NOMO-1 (cell line): ENCODE results near the gene PPP4R1.
A peak's percentile ranks its signal among the peaks of the same experiment; 100 is the strongest.

ENCODE experiments used
- DNase-seq, 2 experiments: peaks; one replicate each; lab custom pipeline; 2025; ENCODE audit not compliant: unreplicated experiment in 2 of 2; lab: John Stamatoyannopoulos, UW

PPP4R1 gene

DNA sequence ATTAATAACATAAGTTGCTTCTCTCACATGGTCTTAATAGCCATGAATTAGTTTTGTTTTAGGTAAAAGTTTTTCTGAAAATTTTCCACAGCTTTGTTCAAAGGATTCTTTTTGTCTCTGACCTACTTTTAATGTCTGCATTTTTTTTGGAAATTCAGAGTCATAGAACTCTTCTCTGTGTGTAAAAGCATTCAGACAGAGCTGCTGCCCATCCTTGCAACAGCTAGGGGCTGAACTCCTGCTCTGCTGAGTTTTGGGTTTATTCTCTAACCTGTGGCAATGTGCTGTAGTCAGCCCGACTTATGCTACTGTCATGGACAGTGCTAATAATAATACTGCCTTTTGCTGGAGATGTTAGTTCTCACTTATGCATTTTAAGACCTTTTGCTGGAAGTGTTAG is 95.0 kb downstream of the PPP4R1 start:
- no peak for DNase-seq

DNA sequence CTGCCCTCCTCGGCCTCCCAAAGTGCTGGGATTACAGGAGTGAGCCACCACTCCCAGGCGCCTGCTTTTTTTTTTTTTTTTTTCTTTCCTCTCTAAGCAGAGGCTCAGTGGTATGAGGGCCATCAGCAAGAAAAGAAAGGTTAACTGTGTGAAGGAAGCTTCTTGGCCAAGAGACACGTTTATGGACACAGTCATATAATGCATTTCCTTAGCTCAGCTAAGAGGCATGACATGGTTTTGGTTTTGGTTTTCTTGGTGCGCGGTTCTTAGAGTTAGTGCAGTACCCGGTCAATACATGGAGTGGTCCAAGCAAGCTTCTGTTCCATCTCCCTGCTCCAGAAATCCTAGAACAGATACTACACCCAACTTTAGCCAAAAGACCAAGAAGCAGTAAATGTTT is 96.5 kb downstream of the PPP4R1 start:
- DNase-seq = no peak

DNA sequence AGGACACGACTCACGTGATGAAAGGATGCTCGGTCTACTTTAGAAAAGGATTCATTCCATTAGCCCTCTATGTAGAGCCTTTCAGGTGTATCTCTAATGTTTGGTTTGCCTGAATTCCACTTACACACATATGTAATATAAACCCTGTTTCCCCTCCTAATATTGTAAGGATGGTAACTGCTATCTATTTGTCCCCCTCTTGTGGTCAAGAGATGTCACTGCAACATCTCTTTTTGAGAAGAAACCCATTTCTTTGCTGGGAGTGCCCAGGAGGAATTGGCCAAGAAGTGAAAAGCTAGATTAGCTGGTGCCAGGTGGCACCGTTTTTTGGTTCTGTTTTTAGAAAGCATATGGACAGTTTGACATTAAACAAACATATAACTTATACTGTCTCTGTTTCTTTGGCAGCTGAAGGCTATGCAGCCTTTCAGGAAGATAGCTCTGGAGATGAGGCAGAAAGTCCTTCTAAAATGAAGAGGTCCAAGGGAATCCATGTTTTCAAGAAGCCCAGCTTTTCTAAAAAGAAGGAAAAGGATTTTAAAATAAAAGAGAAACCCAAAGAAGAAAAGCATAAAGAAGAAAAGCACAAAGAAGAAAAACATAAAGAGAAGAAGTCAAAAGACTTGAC is 97.8 kb downstream of the PPP4R1 start:
- DNase-seq = peak; percentile 7 to 60

DNA sequence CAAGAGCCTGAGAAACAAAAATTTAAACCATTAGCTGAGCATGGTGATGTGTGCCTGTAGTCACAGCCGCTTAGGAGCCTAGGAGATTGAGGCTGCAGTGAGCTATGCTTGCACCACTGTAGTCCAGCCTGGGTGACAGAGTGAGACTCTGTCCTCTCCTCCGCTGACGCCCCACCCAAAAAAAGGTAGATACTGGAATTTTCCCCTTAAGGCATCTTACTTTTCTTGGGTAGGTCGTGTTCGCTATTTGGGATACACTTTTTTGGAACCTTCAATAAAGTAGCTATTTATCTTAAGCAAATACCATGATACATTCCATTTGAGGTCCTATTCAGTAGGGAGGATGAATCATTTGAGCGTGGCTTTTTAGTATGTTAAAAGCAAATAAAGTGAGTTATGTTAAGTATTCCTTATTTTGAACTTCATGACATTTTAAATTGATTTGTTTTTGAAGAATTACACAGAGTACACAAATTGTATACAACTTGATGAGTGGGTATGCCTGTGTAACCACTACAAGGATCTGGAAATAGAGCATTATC is 100.3 kb downstream of the PPP4R1 start:
- no peak for DNase-seq

DNA sequence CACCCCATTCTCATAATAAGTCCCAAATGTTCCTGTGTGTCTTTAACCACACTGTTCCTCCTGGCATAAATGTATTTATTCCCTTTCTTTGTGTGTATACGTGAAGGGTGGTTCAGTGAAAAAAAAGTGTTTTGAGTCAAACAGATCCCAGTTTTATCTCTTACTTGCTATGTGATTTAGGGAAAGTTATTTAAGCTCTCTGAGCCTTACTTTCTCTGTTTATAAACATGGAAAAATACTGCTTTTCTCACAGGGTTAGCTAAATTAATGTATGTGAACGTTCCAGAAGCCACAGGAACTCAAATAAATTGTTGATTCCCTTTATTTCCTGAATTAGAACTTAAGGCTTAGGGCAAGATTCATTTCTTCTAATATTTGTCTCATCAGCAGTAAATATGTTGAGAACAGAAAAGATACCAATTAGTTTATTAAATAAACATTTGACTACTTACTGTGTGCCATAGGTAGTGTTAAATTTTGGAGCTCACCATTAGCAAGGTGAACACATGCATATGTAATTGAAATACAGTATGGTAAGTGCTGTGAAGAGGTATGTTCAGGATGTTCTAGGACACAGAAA is 105.8 kb downstream of the PPP4R1 start:
- DNase-seq = no peak

DNA sequence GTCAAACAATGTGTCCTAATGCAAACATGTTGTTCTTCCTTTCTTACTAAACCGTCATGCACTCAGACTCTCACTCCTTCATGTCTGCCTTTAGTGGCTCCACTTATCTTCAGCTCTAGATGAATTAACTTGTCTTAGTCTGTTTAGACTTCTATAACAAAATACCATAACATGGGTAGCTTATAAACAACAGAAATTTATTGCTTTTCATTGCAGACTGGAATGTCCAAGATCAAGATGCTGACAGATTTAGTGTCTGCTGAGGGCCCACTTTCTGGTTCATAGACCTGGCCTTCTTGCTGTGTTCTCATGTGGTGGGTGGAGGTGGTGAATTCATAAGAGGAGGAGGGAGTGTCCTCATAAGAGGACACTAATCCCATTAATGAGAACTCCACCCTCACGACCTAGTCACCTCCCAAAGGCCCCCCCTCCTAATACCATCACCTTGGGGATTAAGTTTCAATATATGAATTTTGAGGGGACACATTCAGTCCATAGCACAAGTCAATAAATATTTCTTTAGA is 106.7 kb downstream of the PPP4R1 start:
- no peak for DNase-seq

DNA sequence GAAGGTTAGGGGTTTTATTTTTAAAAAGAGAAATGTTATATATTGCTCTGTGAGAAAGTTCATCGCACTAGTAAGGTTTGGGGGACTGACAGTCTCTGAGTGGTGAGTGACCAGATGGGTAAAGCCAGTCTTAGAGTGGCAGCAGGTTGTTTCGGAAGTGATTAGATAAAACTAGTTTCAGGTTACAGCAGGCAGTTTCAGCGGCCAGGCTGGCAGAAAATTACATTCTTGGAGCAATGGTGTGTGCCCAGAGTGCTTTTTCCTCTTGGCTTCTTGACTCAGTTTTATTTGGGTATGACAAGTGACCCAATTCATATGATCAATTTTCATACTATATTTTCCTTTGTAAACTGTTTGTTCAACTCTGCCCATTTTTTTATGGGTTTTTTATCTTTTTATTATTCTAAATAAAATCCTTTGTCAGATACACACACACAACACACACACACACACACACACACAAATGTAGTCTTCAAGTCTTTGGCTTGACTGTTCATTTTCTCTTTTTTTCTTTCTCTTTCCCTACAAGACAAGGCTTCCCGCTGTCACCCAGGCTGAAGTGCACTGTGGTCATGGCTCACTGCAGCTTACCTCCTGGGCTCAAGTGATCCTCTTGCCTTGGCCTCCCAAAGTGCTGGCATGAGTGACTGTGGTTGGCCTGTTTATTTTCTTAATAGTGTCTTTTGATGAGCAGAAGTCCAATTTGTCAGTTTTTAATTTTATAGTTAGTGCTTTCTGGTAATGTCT is 108.1 kb downstream of the PPP4R1 start:
- DNase-seq = no peak
